Kidney epithelial cell (primary cell): ENCODE results near the gene OPTN. TPM values are rescaled to one million over a fixed set of nuclear protein-coding genes. Genes with fewer than 3 reads are reported as not detected.
"Not testable (repeated sequence)": the region's sequence is repeated elsewhere in the genome, so short reads cannot be mapped to it uniquely, and the experiment has no call there.

ENCODE experiments used
- DNase-seq: peaks from one replicate; pipeline ENCODE4 v3.0.0-alpha.2; 2010; ENCODE audit warnings: low read depth
- H3K27me3 ChIP-seq: 2 replicates; pipeline ENCODE4 v1.6.0; 2011; ENCODE audit warnings: low read length; ENCODE audit not compliant: control insufficient read depth, insufficient read depth
- H3K36me3 ChIP-seq: 2 replicates; pipeline ENCODE4 v1.5.1; 2011; ENCODE audit warnings: low read length; ENCODE audit not compliant: control insufficient read depth, insufficient read depth
- H3K4me3 ChIP-seq: 2 replicates; pipeline ENCODE4 v1.5.1; 2011; ENCODE audit warnings: low read depth, mild to moderate bottlenecking, control low read depth, low read length
- CTCF ChIP-seq: IDR thresholded peaks from 2 replicates; pipeline ENCODE4 v1.5.1; 2011; ENCODE audit warnings: mild to moderate bottlenecking, moderate library complexity, low read length, control low read depth, inconsistent platforms; ENCODE audit not compliant: insufficient read depth, poor library complexity, severe bottlenecking
- total RNA-seq: library from RNA; depleted of rRNA; stranded (reverse); fragments of >200 nt; gene quantifications from 2 replicates; pipeline ENCODE4 v1.2.3, GENCODE V29; 2015

Gene OPTN
- total RNA-seq, 1 donor from 2014 or later: 114 TPM

DNA sequence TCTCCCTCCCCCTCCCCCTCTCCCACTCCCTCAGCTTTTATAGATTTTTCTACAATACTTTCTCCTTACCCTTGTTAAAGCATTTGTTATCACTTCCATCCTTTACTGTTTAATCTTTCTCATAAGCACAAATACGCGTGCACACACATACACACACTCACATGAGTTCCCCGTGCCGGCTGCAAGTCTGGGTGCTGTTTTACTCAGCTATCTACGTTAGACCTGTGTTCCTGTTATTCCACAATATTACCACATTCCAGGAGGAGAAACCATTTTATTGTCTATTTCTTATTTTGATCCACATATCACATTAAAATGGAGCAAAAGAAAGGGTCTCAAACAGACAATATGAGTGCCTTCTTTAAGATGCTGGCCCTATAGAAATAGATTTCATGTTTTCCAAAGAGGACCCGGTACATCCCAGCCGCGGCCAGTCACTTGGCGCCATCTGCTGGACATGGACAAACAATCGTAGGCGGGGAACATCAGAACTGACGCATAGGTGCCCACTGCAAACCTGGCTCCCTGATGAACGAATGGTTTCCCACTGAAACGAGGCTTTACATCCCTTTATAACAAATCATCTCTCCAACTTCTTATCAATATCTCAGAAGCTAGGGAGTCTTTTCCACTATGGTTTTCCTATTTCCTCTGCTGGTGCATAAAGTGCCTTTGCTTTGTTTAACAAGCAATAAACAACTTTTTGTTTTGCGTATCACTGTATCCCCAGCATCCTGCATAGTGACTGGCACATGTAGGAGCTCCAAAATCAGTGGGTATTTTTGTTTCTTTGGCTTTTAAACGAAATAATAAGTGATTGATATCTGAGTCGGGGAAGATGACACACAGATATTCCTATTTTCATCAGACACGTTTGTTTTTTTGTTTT lies 25.2 kb upstream of the OPTN start:
- DNase-seq: peak; percentile 5
- Histone ChIP-seq H3K27me3 (no peaks in the 10 kb centered on the region), H3K4me3 (no peak overlapping the region), H3K36me3 (no peaks in the 10 kb centered on the region)
- TF ChIP-seq CTCF: peak; percentile 89

DNA sequence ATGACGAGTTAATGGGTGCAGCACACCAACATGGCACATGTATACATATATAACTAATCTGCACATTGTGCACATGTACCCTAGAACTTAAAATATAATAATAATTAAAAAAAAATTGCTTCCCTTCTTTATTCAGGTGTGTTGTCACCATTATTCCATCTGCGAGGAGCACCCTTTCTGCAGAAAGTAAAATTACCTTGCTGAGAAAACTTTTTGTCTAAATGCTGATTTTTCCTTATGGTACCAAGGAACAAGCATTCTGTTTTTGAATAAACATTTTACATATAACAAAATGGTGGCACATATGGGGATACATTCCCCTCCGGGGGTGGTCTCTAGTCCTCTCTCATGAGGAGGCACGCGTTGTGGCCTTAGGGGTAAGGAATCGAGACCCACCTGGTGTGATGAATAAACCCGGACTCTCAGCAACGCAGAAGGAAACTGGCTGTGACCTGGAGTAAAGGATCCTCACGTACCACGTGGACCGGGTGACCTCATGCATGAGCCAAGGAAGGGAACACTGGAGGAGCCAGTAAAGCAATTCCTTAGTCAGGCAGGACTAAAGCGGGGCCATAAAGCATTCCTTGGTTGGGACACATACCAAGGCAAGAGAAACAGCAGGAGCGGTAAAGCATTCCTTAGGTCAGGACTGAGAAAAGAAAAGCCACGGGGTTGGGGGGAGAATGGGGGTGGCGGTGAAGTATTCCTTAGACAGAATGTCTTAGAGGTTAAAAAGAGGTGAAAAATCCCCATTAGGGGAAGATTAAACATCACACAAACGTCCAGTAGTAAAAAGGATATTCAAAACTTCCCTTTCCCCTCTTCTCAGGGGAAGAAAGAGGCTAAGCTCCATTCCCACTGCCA lies 20.8 kb upstream of the OPTN start:
- no peak for TF ChIP-seq CTCF
- H3K4me3 ChIP-seq: no peak overlapping the region
- no peaks in the 10 kb centered on the region for H3K36me3 ChIP-seq
- no peak for DNase-seq
- no peaks in the 10 kb centered on the region for H3K27me3 ChIP-seq

DNA sequence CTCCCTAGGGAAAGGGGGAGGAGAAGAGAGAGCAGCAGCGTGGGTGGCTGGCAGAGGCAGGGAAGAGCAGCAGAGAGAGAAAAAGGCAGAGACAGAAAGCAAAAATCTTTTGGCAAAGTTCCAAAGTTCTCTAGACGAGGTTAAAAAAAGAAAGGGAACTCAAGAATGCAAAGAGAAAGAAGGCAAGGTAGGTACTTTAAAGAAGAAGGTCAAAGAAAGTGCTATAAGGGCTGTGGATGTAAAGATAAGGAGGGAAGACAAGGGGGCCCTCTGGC lies 20.2 kb upstream of the OPTN start:
- no peaks in the 10 kb centered on the region for H3K27me3 ChIP-seq
- TF ChIP-seq CTCF: no peak
- no peak overlapping the region for H3K4me3 ChIP-seq
- no peak for DNase-seq
- H3K36me3 ChIP-seq: no peaks in the 10 kb centered on the region

- Histone ChIP-seq H3K27me3 (no peaks in the 10 kb centered on the region), H3K36me3 (no peaks in the 10 kb centered on the region), H3K4me3 (no peak overlapping the region)
- no peak for DNase-seq
- no peak for TF ChIP-seq CTCF
Observed at GRCh38 chr10:13080643-13081042, 19.3 kb upstream of the OPTN start.

DNA sequence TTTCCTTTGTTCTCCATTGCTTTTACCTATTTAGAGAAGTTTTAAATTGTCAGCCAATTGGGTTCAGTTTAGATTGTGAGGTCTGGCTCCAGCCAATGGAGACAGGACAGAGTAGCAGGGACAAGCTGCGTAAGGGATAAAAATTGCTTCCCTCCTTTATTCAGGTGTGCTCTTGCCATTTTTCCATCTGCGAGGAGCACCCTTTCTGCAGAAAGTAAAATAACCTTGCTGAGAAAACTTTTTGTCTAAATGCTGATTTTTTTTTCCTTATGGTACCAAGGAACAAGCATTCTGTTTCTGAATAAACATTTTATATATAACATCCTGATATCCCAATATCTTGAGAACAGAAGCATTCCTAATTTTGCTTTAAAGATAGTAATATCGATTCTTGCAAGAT lies 16.3 kb upstream of the OPTN start:
- H3K36me3 ChIP-seq, DNase-seq, H3K27me3 ChIP-seq, H3K4me3 ChIP-seq: not testable (repeated sequence)

DNA sequence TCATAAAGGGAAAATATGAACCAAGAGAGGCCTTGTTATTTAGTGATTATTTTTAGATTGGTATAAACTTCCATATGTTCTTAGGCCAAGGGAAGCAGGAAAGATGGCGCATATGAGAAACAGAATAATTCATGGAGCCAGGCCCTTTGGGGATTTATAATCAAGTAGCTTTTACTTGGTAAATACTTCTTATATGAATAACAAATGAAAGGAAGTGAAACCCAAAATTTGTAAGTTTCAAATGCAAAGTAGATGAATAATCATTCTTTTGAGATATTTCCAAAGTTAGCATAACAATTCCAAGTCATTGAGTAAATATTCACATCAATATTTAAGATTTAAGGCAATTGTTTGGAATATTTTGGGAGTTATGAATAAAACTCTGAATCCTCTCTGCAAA lies 13.9 kb upstream of the OPTN start:
- DNase-seq: no peak
- Histone ChIP-seq H3K27me3 (no peaks in the 10 kb centered on the region), H3K36me3 (no peaks in the 10 kb centered on the region), H3K4me3 (no peak overlapping the region)
- no peak for TF ChIP-seq CTCF
